KOPT-K1 (cell line): ENCODE data around the gene DDHD1.
"Not testable (repeated sequence)": the region's sequence is repeated elsewhere in the genome, so short reads cannot be mapped to it uniquely, and the experiment has no call there.

Experiments used
- H3K27ac ChIP-seq: fragments of 200-600 bp; sonication (generic); 2 replicates; pipeline ENCODE4 v1.5.1; 2016; ENCODE audit warnings: antibody characterized with exemption, mild to moderate bottlenecking, low read depth, low read length; ENCODE audit not compliant: poor library complexity, severe bottlenecking
- H3K36me3 ChIP-seq: fragments of 200-600 bp; sonication (generic); 2 replicates; pipeline ENCODE4 v1.5.1; 2017; ENCODE audit warnings: antibody characterized with exemption, mild to moderate bottlenecking, low read length, moderate library complexity; ENCODE audit not compliant: insufficient read depth
- H3K9me3 ChIP-seq: fragments of 200-600 bp; sonication (generic); 2 replicates; pipeline ENCODE4 v1.5.1; 2017; ENCODE audit warnings: antibody characterized with exemption, low read length, mild to moderate bottlenecking; ENCODE audit not compliant: insufficient read depth, poor library complexity, severe bottlenecking

The DDHD1 gene

DNA sequence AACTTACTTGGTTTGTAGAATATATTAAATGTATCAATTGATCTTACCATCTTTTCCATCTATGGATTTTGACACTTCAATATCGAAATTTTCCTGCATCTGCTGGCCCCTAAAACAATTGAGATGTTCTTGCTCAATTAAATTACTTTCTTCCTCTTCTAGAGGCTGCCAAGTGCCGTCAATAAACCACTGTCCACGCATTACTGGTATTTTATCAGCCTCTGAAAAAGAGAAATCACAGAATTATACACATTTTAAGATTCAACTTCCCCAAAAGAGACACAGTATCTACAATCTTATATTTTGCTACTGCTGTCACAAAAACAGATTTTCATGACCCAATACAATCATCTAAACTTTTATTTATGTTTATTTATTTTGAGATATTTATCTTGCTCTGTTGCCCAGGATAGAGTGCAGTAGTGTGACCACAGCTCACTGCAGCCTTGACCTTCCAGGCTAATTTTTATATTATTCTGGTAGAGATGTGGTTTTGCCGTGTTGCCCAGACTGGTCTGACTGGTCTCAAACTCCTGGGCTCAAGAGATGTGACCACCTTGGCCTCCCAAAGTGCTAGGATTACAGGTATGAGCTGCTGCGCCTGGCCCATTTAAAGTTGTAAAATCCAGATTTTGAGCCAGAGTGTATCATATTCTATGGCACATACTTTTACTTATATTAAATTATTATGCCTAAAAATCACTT, 49.3 kb downstream of the DDHD1 start:
- H3K36me3 ChIP-seq, result peaks cover 18% of the 10 kb centered on the region; the same call in 1 of the 2 replicates
- H3K27ac ChIP-seq, result no peak overlapping the region

DNA sequence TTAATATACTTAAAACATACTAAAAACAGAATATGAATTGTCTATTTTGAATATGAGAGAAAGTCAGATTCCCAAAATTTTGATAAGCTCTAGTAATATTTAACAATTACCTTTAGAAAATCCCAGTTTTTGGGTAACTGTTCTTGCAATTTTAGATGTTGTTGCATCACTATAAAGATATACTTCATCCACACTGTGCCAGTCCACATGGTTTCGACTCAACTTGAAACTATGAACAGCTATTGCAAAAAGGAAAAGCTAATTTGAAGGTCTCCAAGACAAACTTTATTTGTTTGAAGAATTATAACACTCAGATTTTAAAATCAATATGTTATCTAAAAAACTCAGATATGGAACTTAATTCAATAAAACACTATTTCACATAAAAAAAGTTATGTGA, 59.9 kb downstream of the DDHD1 start:
- Histone ChIP-seq H3K9me3 (peaks cover 9% of the 10 kb centered on the region), H3K36me3 (peaks cover 42% of the 10 kb centered on the region), H3K27ac (no peak overlapping the region)

More for the DNA sequence above, 49.3 kb downstream of the DDHD1 start:
- H3K9me3 ChIP-seq, result peaks cover 9% of the 10 kb centered on the region

DNA sequence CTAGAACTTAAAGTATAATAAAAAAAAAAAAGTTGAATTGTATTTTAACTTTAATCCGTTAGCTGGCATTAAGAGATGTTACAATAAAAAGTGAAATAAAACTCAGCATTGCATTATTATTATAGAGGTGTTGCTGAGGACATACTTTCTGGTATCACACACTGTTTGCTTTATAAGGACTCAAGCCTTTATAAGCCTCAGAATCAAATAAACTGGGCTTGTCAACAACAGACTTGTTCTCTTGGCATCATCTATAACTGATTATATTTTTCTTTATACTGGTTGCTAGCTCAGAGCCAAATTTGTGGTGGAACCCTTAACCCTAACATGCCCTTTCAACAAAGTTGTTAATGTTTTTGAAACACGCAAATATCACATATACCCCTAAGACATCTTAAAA, 62.3 kb downstream of the DDHD1 start:
- peaks cover 42% of the 10 kb centered on the region for H3K36me3 ChIP-seq

DNA sequence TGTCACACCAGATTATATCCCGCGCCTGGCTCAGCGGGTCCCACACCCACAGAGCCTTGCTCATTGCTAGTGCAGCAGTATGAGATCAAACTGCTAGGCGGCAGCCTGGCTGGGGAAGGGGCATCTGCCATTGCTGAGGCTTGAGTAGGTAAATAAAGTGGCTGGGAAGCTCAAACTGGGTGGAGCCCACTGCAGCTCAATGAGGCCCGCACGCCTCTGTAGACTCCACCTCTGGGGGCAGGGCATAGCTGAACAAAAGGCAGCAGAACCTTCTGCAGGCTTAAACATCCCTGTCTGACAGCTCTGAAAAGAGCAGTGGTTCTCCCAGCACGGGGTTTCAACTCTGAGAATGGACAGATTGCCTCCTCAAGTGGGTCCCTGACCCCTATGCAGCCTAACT, 68.2 kb downstream of the DDHD1 start:
- peaks cover 45% of the 10 kb centered on the region for H3K36me3 ChIP-seq
- peaks cover 11% of the 10 kb centered on the region for H3K9me3 ChIP-seq
- not testable (repeated sequence) for H3K27ac ChIP-seq

More for the DNA sequence above, 62.3 kb downstream of the DDHD1 start:
- Histone ChIP-seq H3K9me3 (peaks cover 9% of the 10 kb centered on the region), H3K27ac (no peak overlapping the region)

DNA sequence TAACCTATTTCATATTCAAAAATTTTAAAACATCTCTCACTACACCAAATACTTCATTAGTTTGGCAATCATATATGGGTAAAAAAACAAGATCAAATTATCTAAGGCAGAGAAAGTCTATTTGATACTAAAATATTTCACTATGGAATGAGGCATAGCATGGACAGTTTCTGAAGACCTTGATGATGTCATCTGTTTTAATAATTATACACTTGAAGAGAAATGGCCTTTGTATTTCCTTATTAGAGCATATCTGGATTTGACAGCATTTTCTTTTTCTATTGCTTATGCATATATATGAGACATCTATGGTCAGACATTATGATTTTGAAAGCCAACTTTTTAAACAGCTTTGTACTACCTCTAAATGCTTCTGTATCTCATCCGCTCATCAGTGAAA, 88.6 kb downstream of the DDHD1 start:
- Histone ChIP-seq H3K36me3 (peaks cover 45% of the 10 kb centered on the region), H3K27ac (no peak overlapping the region), H3K9me3 (no peaks in the 10 kb centered on the region)

DNA sequence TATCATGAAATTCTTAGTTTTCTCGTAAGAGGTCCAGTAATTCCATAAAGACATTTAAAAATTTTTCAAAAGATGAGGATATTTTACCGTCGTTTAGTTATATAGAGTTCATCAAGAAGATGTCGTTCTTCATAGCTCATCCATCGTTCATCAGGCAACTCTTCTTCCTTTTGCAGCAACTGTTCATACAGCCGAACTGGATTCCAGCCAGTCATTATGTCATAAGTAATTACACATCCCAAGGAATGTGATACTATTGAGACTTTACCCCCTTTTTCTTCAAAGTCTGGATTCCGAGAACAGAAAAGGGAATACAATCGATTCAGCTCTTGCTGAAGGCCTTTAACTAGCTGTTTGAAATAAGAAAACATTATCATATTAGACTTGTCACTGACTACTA, 90.3 kb downstream of the DDHD1 start:
- Histone ChIP-seq H3K9me3 (no peaks in the 10 kb centered on the region), H3K36me3 (peaks cover 38% of the 10 kb centered on the region), H3K27ac (no peak overlapping the region)

DNA sequence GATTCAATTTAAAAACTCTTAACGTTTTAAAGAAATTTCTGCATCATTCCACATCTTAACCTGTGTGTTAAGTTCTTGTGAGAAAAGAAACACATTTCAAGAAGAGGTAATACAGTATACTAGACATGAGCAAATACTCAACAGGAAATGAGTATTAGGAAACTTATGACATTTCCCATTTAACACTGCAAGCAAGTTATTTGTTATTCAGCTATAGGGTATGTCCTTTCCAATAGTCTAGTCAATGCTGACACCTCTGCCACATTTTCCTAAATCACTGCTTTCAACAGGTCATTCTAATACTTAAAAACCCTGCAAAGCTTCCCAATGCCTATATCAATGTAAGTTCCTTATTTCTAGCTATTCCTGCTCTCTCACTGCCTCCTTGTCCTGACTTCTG, 93.1 kb downstream of the DDHD1 start:
- Histone ChIP-seq H3K27ac (no peak overlapping the region), H3K9me3 (no peaks in the 10 kb centered on the region), H3K36me3 (peaks cover 51% of the 10 kb centered on the region)

DNA sequence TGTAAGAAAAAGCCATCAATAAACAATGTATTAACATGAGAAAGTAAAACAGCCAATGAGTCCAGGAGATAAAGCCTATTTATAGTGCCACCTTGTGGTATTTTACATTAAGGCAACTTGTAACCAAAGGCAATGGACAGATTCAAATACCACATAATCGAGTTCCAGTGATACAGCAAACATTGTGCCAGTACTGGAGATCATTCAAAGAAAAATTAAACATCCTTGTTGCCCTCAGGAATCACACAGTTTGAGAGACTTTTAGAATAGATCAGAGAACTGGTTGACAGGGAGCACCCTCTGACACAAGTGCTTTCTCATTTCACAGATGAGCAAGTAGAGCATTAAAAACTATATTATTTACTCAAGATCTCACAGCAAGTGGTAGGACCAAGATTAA, 98.1 kb downstream of the DDHD1 start:
- H3K36me3 ChIP-seq, result peaks cover 70% of the 10 kb centered on the region
- no peaks in the 10 kb centered on the region for H3K9me3 ChIP-seq
- no peak overlapping the region for H3K27ac ChIP-seq

DNA sequence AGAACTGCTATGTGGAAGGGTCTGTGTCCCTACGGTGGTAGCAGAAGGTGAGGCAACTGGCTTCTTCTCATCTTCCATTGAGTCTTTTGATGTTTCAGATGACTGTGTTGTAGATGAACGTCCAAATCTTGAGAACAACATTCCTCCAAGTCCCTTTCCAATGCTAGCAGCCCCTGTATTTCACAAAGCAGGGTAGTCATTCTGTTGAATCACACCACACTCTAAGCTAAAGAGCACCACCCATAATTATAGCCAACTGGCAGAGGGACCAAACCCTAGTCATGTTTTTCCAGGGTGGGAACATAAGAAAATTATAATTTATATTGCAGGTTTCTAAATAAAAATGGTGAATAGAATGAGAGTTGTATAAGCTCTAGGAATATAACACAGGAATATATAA, 98.7 kb downstream of the DDHD1 start:
- H3K36me3 ChIP-seq, result peaks cover 73% of the 10 kb centered on the region
- H3K27ac ChIP-seq, result no peak overlapping the region

DNA sequence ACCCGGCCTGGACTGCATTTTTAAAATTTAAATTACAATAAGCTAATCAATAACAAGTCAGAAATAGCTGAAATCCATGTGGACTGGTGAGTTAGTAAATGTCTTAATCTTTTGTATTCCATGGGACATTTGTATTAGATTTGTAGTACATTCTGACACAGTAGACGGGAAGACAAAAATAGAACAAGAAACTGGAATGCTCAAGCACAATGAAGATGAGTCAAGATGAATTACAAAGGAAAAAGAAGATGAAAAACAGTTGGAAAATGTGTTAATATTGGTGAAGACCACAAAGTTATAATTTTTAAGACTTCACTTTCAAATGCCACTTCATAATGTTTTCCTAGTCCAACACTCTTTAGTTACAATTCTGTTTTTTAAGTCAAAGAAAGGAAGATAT, 104.5 kb downstream of the DDHD1 start:
- H3K27ac ChIP-seq, result no peak overlapping the region
- H3K9me3 ChIP-seq, result no peaks in the 10 kb centered on the region
- peaks cover 86% of the 10 kb centered on the region for H3K36me3 ChIP-seq

More for the DNA sequence above, 98.7 kb downstream of the DDHD1 start:
- no peaks in the 10 kb centered on the region for H3K9me3 ChIP-seq

DNA sequence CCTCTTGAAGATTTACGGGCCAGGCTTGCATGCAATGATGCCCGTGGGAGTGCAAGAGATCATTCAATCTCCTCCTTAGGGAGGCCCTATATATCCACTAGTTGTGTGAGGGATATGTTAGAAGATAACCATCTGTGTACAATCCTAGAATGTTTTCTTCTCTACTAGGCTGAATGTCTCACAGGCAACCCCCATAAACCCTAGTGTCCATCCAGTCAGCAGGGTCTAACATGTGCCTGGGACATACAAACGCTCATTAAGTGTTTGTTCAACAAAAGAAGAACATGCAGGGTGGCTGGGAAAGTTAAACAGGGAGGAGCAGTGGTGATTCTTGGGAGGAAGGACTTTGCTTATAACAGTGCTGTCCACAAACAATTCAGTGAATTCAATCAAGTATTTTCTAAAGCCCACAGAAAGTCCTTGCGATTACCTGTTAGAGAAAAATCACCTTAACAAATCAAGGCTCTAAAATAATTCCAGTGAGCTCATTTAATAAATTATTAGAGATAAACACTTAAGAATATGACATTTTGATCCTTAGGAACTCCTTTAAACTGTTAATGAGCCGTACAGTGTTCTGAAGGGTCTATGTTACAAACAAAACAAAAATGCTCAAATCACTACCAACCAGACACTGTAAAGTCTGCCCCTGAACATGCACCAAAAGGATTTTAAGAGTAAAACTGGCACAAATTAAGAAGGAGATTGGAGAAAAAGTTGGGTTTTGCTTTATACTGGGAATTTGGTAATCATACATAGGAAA, 105.6 kb downstream of the DDHD1 start:
- no peaks in the 10 kb centered on the region for H3K9me3 ChIP-seq
- H3K36me3 ChIP-seq, result peaks cover 88% of the 10 kb centered on the region
- H3K27ac ChIP-seq, result no peak overlapping the region

DNA sequence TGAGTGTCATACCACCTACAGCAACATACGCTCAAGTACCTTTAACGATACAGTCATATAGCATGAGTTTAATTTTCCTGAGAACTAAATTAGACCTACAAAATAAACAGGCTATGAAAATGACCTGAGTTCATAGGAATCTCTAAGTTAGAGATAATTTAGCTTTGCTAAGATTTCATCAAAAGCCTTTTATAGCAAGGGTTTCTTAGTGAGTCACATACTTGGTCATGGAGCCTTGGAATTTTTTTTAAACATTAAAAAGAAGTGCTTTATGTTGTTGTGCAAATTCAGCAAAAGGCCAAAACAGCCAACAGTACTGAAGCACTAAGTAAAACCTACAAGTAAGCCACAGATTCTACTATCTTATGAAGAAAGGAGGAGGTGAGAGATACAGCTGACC, 108.6 kb downstream of the DDHD1 start:
- Histone ChIP-seq H3K9me3 (no peaks in the 10 kb centered on the region), H3K36me3 (peaks cover 88% of the 10 kb centered on the region), H3K27ac (no peak overlapping the region)

DNA sequence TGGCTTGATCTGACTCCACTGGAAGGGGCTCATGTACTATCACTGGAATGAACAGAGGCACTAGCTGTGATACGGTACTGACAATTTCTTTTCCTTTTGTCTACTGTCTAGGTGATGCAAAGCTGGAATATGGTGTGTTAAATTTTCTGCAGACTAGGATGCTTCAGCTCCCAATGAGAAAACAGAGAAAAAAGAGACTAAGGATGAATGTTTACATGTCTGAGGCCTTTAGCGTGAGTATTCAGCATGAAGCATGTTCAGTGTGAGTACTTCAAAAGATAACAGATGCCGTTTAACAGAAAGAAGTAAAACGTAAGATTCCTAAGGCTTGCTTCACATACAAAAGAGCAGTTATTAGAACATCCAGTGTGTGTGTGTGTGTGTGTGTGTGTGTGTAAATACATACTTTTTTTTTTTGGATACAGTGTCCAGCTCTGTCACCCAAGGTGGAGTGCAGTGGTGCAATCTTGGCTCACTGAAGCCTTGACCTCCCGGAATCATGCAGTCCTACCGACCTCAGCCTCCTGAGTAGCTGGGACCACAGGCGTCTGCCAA, 110.0 kb downstream of the DDHD1 start:
- Histone ChIP-seq H3K36me3 (peaks cover 90% of the 10 kb centered on the region), H3K9me3 (no peaks in the 10 kb centered on the region), H3K27ac (no peak overlapping the region)

DNA sequence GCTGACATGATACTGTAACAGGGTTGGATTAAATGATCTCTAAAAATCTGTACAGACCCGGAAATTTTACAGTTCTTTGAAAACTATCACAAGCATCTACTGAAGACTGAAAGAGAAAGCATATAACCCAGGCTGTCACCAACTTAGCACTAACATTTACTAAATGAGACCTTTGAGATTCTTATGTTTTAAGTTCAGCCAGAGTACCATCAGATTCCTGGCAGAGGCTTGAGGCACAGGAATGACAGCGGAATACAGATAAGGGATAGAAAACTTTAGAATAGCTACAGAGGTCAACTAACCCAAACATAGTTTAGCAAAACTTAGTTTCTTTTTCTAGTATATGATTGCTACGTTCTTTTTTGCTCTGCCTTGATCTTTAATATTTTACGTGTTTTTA, 110.6 kb downstream of the DDHD1 start:
- Histone ChIP-seq H3K36me3 (peaks cover 96% of the 10 kb centered on the region), H3K9me3 (peaks cover 4% of the 10 kb centered on the region), H3K27ac (no peak overlapping the region)

DNA sequence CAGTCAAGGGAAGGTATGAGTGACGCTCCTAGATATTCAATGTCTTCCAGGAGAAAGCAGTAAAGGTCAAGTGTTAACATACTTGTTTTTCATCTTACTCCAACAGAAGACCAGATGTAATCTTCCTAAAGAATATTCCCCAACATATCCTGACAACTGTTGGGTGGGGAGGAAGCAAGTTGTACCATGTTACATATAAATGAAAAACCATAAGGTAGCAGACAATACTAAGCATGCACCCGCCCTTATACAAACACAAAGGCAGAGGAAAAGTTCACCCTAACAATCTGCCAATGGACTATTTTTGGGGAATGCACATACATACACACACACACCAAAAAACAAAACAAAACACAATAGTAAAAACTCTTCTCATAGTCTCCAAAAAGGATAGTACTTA, 112.1 kb downstream of the DDHD1 start:
- peaks cover 97% of the 10 kb centered on the region for H3K36me3 ChIP-seq
- H3K27ac ChIP-seq, result no peak overlapping the region
- peaks cover 7% of the 10 kb centered on the region for H3K9me3 ChIP-seq
